ENCODE measurements around the gene RNF224. TPM values are rescaled to one million over a fixed set of nuclear protein-coding genes. Genes with fewer than 3 reads are reported as not detected.

RNF224 gene
- polyA plus RNA-seq (ENCODE audit: insufficient read depth in 1 of 5, insufficient read length in 5 of 5, low replicate concordance in 1 of 5), result 1 to 10 TPM; 1.5 to 3.8 (median 3.5) TPM
- long read RNA-seq, donor 1, result 0 reads
- long read RNA-seq, donor 2, result 0 reads
- long read RNA-seq, donor 3, result 0 reads
- long read RNA-seq, donor 4, result 0 reads
- long read RNA-seq, donor 5, result 0 reads
- long read RNA-seq, donor 6, result 0 reads
- long read RNA-seq, donor 7, result 0 reads
- long read RNA-seq, donor 8, result 0 reads

GRCh38 chr9:137227054-137227852, at the start of gene RNF224:
TSS of gene RNF224 (plus strand) at chr9:137227502. CDS start at chr9:137228336, 834 bp downstream.
- DNase-seq, result peak; percentile 69 to 71

GRCh38 chr9:137178201-137178938, 48.9 kb upstream of the RNF224 start:
- DNase-seq, result no peak

GRCh38 chr9:137178939-137179630, 48.2 kb upstream of the RNF224 start:
- DNase-seq, result no peak

- no peak for DNase-seq
Measured at GRCh38 chr9:137179761-137180160, 47.5 kb upstream of the RNF224 start.

GRCh38 chr9:137180491-137180890, 46.8 kb upstream of the RNF224 start:
- no peak for DNase-seq

- no peak for DNase-seq
Measured at GRCh38 chr9:137181680-137182079, 45.6 kb upstream of the RNF224 start.

- DNase-seq, result no peak
Measured at GRCh38 chr9:137182836-137183235, 44.5 kb upstream of the RNF224 start.

GRCh38 chr9:137183980-137184595, 43.2 kb upstream of the RNF224 start:
- DNase-seq, result no peak

GRCh38 chr9:137184881-137185660, 42.2 kb upstream of the RNF224 start:
- no peak for DNase-seq

GRCh38 chr9:137185921-137186320, 41.4 kb upstream of the RNF224 start:
- DNase-seq, result no peak

GRCh38 chr9:137186385-137186784, 40.9 kb upstream of the RNF224 start:
- DNase-seq, result no peak

GRCh38 chr9:137187386-137187785, 39.9 kb upstream of the RNF224 start:
- DNase-seq, result no peak

- DNase-seq, result no peak
Measured at GRCh38 chr9:137188086-137188489, 39.2 kb upstream of the RNF224 start.

- DNase-seq, result peak; percentile 97 to 99
Measured at GRCh38 chr9:137188490-137189296, 38.6 kb upstream of the RNF224 start, which contains the start of the genes ANAPC2 and SSNA1. TSS of gene ANAPC2 (minus strand) at chr9:137188560. CDS start at chr9:137188532, 28 bp downstream. TSS of gene SSNA1 (plus strand) at chr9:137188676. CDS start at chr9:137188727, 51 bp downstream.

GRCh38 chr9:137189297-137190295, 37.7 kb upstream of the RNF224 start:
- DNase-seq, result no peak

GRCh38 chr9:137190315-137190856, 36.9 kb upstream of the RNF224 start:
- DNase-seq, result no peak

- DNase-seq, result no peak
Measured at GRCh38 chr9:137191245-137191644, 36.1 kb upstream of the RNF224 start.
